RWPE1 (cell line): ENCODE data around the gene TRAK1.

Experiments
- CTCF ChIA-PET: fragments of 350-600 bp; sonication (Branson Sonifier 250); formaldehyde crosslinking; extraction: SDS; loops from one replicate; lab custom pipeline; 2021; lab: Yijun Ruan, JAX
- POLR2A ChIA-PET: fragments of 400-600 bp; formaldehyde crosslinking; extraction: SDS; loops from one replicate; lab custom pipeline; 2020; ENCODE audit warnings: antibody characterized with exemption; ENCODE audit not compliant: low non-redundant PET; lab: Yijun Ruan, JAX
- DNase-seq: peaks from one replicate; pipeline ENCODE4 v3.0.0; 2012; ENCODE audit warnings: low spot score
- H3K27ac ChIP-seq: fragments of 450-650 bp; 2 replicates; pipeline ENCODE4 v1.5.1; 2017
- CTCF ChIP-seq: fragments of 450-650 bp; conservative IDR thresholded peaks from 2 replicates; pipeline ENCODE4 v1.5.1; 2017; ENCODE audit warnings: low read depth, mild to moderate bottlenecking

Gene TRAK1

GRCh38 chr3:42188376-42188775, 97.2 kb downstream of the TRAK1 start:
- CTCF ChIA-PET = no interaction called here
- POLR2A ChIA-PET = no interaction called here
- DNase-seq = no peak
- H3K27ac ChIP-seq = no peak overlapping the region
- TF ChIP-seq CTCF = no peak

- DNase-seq = no peak
- CTCF ChIA-PET = interaction anchor here (3.1 kb wide), 1 partner anchor 71 kb away, joined by 30 read pairs; no protein-coding TSS in a partner anchor
- TF ChIP-seq CTCF = no peak
- POLR2A ChIA-PET = no interaction called here
- peak overlapping the region; percentile 16; the same call in 1 of the 2 replicates for H3K27ac ChIP-seq
Observed at GRCh38 chr3:42189001-42189460, 97.9 kb downstream of the TRAK1 start.

GRCh38 chr3:42189736-42190135, 98.6 kb downstream of the TRAK1 start:
- TF ChIP-seq CTCF = no peak
- peak overlapping the region; percentile 18; the same call in 1 of the 2 replicates for H3K27ac ChIP-seq
- ChIA-PET POLR2A (no interaction called here), CTCF (interaction anchor here (3.1 kb wide), 1 partner anchor 72 kb away, joined by 30 read pairs; no protein-coding TSS in a partner anchor)
- DNase-seq = no peak

- H3K27ac ChIP-seq = peak overlapping the region; percentile 18
- DNase-seq = peak; percentile 38
- TF ChIP-seq CTCF = peak; percentile 86
- CTCF ChIA-PET = interaction anchor here (0.6 to 3.1 kb wide), 10 partner anchors 9 to 126 kb away, joined by 3 to 30 read pairs (median 4); no protein-coding TSS in a partner anchor
- POLR2A ChIA-PET = interaction anchor here (0.6 kb wide), 1 partner anchor 395 kb away, joined by 3 read pairs; no protein-coding TSS in a partner anchor
Observed at GRCh38 chr3:42190701-42191442, 99.7 kb downstream of the TRAK1 start.

GRCh38 chr3:42191443-42191747, 100.2 kb downstream of the TRAK1 start:
- ChIA-PET CTCF (interaction anchor here (0.6 to 3.1 kb wide), 10 partner anchors 8 to 1529 kb away, joined by 3 to 30 read pairs (median 4); no protein-coding TSS in a partner anchor), POLR2A (no interaction called here)
- no peak overlapping the region for H3K27ac ChIP-seq
- DNase-seq = no peak
- peak; percentile 56 for TF ChIP-seq CTCF

GRCh38 chr3:42192334-42193200, 101.4 kb downstream of the TRAK1 start:
- no peak overlapping the region for H3K27ac ChIP-seq
- ChIA-PET CTCF (no interaction called here), POLR2A (no interaction called here)
- no peak for DNase-seq
- TF ChIP-seq CTCF = no peak
